ENCODE data around the gene ARMC7.
A peak's percentile ranks its signal among the peaks of the same experiment; 100 is the strongest.
"Not testable (repeated sequence)": the region's sequence is repeated elsewhere in the genome, so short reads cannot be mapped to it uniquely, and the experiment has no call there.

ARMC7 gene

DNA sequence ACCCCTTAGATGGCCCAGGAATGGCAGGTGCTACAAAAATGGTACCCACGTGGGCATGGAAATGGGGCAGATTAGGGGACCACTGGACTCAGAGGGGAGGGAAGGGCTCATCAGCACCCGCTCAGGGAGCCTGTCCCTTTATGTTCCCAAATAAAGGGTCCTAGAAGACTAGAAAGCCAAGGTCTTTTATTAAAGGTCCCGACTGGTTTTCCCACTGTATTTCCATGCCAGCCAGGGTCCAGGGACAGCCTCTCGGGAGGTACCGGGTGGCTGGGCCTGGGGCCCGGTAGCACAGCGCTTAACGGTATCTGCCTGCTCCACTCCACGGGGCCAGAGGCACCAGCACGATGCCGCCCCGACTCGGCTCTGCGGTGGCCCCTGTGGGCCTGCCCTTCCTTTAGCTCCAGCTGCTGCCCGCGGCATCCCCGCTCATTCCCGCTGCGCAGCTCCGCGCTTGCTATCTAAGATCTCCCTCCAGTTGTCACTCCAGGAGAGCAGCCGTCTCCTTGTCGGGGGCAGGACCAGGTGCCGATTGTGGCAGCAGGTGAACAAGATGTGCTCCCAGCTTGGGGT lies 20.4 kb downstream of the ARMC7 start:
- DNase-seq (ENCODE audit: low read depth) = no peak

DNA sequence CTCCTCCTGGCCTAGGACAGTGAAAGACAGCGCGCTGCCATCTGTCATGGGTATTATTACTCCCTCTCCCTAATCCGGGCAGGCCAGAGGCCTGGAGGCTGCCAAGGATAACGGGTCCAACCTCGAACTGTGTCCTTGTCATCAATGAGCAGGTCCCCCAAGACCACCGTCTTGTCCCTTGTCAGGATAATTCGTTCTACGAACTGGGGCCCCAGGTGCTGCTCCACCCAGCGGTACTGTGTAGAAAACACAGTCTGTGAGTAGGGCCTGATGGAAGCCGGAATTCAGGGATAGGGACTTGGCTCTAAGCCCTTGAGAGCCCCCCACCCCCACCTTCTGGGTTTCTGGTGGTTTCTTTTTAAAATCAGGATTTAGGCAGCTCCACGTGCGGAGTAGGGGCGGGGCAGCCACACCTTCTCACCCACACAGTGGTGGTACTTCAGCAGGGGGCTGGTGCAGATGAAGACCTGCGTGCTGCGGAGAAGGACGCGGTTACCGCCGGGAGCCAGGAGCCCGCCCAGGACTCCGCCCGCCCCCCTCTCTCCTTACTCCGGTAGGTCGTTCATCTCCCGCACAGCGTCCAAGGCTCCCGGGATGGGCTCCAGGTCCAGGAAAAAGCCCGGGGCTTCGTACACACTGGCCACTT lies 21.0 kb downstream of the ARMC7 start:
- peak; percentile 20 for DNase-seq (ENCODE audit: low read depth)

DNA sequence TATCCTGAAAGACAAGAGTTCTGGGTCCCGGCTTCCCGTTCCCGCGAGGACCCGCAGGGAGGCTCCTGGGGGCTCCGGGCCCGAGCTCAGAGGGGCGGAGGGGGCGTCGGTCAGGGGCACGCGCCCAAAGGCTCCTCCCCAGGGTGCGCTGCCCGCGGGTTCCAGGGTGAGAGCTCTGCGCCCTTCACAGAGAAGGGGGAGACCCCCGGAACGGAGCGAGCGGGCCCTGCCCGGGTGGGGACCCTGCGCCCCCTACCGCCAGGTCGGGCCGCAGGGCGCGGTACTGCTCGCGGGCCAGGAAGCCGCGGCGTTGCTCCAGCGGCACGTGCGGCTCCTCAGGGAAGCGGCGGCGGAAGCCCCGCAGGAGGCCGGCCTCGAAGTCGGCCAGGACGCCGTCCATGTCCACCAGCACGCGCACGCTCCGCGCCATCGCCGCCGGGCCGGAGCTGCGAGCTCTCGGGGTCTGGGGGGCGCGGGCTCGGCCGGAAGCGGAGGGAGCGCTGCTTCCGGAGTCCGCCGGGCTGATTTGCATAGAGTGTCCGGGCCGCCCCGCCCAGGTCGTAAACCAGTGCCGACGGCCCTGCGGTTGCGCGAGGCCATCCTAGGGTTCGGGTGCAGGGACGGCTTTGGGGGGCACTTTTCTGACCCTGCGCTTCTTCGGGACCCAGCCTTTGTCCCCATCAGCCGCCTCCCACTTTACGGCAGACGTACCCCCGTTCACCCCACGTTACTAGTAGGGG lies 21.7 kb downstream of the ARMC7 start, which contains the start of gene NT5C:
TSS of gene NT5C (minus strand) at position 465 of the 740 bp plus-strand sequence. CDS start at position 430, 35 bp downstream.
- DNase-seq (ENCODE audit: low read depth) = peak; percentile 49

DNA sequence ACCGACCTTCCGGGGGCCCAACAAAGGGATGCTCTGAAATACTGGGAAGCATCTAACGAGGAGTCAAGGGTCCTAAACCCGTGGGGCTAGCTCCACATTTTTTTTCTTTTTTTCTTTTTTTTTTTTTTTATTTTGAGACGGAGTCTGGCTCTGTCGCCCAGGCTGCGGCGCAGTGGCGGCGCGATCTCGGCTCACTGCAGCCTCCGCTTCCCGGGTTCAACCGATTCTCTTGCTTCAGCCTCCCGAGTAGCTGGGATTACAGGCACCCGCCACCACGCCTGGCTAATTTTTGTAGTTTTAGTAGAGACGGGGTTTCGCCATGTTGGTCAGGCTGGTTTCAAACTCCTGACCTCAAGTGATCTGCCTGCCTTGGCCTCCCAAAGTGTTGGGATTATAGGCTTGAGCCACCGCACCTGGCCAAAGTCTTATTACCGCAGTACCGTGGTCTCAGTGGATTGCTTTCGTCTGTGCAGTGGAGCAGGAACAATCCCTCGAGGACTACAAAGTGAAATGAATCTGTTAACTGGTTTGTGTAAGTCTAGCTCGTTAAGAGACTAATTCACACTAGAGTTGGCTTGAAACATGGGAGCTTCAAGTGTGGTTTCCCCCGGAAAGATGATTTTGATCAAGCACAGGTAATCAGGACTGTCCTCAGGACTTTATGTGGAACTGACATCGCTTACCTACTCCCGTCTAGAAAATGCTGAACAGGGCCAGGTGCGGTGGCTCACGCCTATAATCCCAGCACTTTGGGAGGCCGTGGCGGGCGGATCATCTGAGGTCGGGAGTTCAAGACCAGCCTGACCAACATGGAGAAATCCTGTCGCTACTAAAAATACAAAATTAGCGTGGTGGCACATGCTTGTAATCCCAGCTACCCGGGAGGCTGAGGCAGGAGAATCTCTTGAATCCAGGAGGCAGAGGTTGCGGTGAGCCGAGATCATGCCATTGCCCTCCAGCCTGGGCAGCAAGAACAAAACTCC lies 22.5 kb downstream of the ARMC7 start:
- not testable (repeated sequence) for DNase-seq (ENCODE audit: low read depth)

DNA sequence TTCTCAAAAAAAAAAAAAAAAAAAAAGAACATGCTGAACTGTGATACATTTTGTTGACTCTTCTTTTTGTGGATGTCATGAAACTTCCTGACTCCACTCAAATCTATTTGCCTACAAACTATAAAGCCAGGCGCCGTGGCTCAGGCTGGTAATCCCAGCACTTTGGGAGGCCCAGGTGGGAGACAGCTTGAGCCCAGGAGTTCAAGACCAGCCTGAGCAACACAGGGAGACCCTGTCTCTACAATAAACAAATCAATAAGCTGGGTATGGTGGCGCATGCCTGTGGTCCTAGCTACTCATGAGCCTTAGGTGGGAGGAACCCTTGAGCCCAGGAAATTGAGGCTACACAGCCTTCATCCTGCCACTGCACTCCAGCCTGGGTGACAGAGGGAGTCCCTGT lies 23.2 kb downstream of the ARMC7 start:
- DNase-seq (ENCODE audit: low read depth) = no peak

DNA sequence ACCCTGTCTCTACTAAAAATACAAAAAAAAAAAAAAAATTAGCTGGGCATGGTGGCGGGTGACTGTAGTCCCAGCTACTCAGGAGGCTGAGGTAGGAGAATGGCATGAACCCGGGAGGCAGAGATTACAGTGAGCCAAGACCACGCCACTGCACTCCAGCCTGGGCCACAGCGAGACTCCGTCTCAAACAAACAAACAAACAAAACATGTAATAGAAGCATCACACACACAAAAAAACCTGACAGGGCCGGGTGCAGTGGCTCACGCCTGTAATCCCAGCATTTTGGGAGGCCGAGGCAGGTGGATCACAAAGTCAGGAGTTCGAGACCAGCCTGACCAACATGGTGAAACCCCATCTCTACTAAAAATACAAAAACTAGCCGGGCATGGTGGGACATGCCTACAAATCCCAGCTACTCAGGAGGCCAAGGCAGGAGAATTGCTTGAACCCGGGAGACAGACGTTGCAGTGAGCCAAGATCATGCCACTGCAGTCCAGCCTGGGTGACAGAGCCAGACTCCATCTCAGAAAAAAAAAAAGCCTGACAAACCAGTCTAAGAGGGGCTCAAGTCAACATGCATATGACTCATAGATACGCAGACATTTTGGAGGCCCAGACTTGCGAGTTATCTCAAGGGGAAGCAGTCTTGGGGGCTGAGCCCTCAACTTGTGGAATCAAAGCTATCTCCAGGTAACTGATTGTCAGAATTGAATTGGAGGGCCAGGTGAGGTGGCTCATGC lies 24.0 kb downstream of the ARMC7 start:
- not testable (repeated sequence) for DNase-seq (ENCODE audit: low read depth)

DNA sequence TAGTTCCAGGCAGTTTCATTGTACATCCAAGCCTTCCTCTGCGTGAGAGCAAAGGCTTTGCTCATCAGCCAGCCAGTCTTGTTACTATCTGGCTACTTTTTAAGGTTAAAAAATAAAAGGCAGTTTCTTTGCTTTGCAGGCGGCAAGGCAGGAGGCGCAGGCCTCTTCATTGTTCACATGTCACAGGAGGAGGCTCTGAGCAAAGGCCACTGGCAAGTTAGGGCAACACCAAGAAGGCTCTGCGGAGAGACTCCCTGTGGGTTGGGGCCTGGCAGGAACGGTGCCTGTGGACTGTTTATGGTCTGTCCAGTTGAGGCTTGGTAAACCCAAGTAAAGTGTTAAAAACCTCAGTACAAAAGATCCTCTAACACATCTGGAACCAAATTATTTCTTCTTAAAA lies 25.7 kb downstream of the ARMC7 start:
- no peak for DNase-seq (ENCODE audit: low read depth)

DNA sequence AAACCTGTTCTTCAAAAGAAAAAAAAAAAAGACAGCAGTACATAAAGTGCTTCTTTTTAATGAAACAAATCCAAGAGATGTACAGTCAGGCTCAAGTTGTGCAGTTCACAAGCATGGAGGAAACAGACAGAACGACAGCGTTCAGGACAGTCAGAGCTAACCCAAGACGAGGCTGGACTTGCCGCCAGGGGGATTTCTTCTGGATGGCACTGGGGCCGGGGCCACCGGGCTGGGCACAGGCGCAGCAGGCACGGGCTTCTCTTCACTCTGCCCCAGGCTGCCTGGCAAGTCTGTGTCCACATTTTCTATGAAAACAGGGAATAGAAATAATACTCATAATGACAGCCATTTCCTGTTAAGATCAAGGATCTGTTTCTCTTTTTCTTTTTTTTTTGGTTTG lies 26.2 kb downstream of the ARMC7 start:
- DNase-seq (ENCODE audit: low read depth) = no peak

DNA sequence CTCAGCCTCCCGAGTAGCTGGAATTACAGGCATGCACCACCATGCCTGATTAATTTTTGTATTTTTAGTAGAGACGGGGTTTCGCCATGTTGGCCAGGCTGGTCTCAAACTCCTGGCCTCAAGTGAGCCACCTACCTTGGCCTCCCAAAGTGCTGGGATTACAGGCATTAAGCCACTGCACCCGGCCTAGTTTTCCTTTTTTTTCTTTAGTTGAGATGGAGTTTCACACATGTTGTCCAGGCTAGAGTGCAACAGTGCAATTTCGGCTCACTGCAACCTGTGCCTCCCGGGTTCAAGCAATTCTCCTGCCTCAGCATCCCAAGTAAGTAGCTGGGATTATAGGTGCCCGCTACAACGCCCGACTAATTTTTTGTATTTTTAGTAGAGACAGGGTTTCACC lies 28.0 kb downstream of the ARMC7 start:
- not testable (repeated sequence) for DNase-seq (ENCODE audit: low read depth)

DNA sequence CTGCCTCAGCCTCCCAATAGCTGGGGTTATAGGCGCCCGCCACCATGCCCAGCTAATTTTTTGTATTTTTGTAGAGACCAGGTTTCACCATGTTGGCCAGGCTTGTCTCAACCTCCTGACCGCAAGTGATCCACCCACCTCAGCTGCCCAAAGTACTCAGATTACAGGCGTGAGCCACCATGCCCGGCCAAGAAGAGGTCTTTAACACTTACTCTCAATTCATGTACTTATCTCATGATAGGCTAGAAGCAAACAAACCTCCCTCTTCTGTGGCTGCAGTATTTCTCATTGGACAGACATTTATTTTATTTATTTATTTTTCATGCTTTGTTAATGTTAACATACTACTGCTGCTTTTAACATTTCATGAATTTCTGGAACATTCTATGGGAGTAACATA lies 28.8 kb downstream of the ARMC7 start:
- DNase-seq (ENCODE audit: low read depth) = no peak

DNA sequence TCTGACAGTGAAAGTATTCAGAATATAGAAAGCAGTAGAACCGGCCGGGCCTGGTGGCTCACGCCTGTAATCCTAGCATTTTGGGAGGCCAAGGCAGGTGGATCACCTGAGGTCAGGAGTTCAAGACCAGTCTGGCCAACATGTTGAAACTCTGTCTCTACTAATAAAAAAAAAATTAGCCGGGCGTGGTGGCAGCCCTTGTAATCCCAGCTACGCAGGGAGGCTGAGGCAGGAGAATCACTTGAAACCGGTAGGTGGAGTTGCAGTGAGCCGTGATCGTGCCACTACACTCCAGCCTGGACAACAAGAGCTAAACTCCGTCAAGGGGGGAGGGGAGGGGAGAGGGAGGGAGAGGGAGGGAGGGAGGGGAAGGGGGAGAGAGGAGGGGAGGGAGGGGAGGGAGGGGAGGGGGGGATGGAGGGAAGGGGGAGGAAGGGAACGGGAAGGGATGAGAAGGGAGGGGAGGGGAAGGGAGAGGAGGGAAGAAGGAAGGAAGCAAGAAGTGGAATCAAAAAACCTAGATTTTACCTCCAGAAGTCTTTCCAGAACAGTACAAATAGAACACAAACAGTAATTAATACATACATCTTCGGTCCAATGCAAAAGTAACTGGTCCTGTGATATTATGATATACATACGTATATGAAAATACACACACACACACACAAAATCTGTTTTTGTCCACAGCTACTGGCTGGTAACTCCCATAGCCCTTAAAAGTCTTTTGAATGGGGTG lies 32.6 kb downstream of the ARMC7 start:
- no peak for DNase-seq (ENCODE audit: low read depth)

DNA sequence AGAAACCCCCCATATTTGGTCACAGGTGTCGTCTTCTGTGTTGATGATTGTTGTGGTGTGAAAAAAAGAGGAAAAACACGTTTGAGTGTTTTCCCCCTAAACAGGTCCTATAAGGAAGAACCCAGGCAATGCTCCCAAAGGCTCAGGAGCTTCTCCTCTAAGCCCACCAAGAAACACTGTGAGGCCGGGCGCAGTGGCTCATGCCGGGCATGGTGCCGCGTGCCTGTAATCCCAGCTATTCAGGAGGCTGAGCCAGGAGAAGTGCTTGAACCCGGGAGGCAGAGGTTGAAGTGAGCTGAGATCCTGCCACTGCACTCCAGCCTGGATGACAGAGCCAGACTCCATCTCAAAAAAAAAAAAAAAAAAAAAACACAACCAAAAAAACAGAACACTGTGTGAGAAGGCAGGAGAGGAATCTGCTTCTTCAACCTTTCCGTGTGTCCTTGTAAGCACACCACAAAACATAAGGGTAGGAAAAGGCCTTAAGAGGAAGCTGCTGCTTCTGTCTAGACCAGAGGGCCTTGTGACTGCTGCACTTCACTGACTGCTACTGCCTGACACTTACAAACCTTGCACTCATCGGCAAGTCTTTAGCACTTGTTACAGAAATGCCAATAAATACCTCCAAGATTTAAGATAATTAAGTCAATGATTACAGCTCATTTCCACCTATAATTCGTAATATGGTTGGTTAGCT lies 35.2 kb downstream of the ARMC7 start:
- no peak for DNase-seq (ENCODE audit: low read depth)

DNA sequence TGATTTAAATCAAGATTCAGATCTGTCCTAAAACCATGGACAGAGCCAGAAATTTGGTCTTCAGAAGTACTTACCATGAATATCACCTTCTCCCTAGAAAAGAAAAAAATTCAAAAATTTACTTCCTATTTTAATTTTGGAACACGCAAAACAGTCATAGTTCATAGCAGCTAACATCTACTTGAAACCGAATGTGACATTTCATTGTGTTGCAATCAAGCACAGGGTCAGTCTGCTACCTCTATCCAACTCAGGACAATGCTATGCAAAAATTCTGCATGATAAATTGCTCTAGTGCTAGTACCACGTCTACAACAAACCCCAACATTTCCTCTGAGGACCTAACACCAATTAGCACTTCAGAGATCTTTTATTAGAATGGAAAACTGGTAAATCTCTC lies 36.8 kb downstream of the ARMC7 start:
- no peak for DNase-seq (ENCODE audit: low read depth)

DNA sequence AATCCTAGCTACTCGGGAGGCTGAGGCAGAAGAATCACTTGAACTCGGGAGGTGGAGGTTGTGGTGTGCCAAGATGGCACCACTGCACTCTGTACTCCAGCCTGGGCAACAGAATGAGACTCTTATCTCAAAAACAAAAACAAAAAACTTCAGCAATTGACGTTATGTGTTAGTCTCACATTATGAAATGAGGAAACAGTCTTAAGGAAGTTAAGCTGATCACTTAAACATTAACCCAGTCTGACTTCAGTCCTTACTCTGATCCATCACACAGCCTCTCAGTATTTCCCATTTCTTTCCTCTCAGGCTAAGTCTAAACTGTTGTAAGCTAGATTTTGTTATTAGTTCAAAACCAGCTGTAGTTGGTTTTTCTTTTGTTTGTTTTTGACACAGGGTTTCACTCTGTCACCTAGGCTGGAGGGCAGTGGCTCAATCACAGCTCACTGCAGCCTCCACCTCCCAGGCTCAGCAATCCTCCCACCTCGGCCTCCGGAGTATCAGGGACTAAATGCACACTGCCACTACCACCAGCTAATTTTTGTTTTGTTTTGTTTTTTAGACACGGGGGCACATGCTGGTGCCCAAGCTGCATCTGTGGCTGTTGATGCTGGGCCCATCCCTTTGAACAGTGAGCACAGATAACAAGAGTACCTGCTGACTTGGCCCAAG lies 38.2 kb downstream of the ARMC7 start:
- no peak for DNase-seq (ENCODE audit: low read depth)

DNA sequence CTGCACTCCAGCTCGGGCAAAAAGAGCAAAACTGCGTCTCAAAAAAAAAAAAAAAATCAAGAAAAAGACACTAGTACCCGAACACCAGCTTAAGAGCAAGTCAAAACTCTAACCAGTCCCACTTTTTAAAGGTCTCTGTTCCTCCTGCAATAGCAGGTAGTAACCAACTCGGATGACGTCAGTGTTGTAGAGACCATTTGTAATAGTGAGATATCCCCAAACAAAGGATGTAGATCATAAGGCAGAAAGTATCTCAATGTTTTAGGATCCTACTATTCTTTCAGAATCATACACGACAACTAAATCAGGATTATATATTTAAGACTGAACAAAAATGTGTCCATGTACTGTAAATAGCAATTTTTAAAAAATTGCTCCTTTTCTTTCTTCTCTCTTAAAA lies 42.2 kb downstream of the ARMC7 start:
- DNase-seq (ENCODE audit: low read depth) = no peak

DNA sequence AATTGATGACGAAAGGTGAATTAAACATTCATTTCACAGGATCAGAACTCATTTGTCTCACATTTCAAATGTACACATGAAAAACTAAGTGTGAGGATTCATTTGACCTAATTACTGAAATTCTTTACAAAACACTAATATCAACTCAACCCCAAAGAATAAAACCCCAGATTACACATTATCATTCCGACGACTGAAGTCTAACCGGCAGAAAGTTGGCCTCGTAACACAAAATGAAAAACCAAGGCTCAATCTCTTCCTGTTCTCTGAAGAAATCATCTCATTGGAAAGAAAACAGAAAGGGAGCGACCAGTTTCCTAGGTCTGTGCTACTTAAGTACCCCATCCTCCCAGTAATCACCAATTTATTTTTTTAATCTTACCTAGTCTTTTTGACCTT lies 42.8 kb downstream of the ARMC7 start:
- DNase-seq (ENCODE audit: low read depth) = no peak

DNA sequence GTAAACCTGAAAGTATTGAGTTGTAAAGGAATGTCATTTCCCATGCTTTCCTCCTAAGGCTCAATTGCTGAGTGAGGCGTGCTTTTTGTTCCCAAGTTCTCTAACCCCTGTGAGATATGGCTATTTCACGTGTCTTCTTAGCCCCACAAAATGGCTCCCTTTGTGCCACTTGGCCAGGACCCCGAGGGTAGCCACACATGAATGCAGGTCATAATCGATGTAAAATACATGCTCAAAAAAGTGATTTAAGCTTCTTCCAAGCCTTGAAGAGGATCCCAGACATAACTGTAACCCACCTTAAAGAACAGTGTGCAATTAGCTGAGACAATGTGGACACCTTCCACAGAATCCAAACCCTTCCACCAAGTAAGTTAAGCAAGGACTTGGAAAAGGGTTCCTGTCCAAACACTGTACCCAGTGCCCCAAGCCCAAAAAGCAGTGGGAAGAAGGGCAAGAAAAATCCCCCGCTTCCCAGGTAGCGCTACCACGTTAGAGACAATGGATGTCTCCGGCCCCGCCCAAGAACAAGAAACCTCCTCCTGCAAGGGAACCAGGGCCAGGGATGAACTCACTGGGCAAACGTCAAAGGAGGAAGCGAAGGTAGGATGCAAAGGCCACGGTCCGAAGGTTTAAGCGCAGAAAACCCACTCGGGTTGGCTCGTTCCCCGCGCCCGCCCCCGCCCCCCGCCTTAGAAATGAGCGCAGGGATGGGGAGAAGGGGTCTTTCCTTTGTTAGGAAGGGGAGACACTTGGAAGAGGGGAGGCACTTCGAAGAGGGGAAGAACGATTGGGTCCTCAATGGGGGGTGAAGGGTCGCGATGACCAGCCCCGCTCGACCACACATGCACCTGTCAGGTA lies 43.4 kb downstream of the ARMC7 start:
- no peak for DNase-seq (ENCODE audit: low read depth)

DNA sequence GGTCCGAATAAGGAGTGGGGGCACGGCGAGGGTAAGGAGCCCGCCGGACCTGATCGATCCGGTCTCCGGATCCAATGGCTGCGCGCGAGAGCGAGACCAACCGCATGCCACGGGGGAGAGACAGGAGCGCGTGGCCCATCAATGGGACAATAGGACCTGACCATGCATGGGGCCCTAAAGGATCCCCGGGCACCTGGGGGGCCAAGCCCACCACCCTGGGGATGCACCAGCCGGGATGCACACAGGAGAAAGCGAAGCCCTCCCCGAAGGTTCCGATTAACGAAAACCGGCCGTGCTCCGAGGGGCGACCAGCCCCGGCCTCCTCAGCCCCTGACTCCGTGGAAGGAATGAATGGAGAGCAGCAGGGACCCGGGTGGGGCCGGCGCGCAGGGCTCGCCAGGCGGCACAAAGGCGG lies 44.0 kb downstream of the ARMC7 start:
- no peak for DNase-seq (ENCODE audit: low read depth)
